Liver (tissue), 3 donors: Measurements from ENCODE around the gene GTF2IRD1.

ENCODE experiments used
- CTCF ChIP-seq: fragments of 150-350 bp; IDR thresholded peaks from 2 replicates; pipeline ENCODE4 v1.5.1; 2017; ENCODE audit warnings: improper control_type of control experiment, low read depth, low read length; ENCODE audit not compliant: missing input control
- EGR1 ChIP-seq, 2 donors: IDR thresholded peaks; 2 replicates each; pipeline ENCODE4 v1.6.1; 2016 to 2018; ENCODE audit warnings: antibody characterized with exemption in 2 of 2, low read depth in 2 of 2
- FOXA1 ChIP-seq: IDR thresholded peaks from 2 replicates; pipeline ENCODE4 v1.6.1; 2016; ENCODE audit warnings: antibody characterized with exemption
- GABPA ChIP-seq, 2 donors: IDR thresholded peaks in 1 of 2; conservative IDR thresholded peaks in 1 of 2; 2 replicates each; pipeline ENCODE4 v1.6.1; 2016; ENCODE audit warnings: antibody characterized with exemption in 2 of 2, mild to moderate bottlenecking in 1 of 2, moderate library complexity in 1 of 2
- HNF4A ChIP-seq, 2 donors: conservative IDR thresholded peaks; 2 replicates each; pipeline ENCODE4 v1.6.1; 2016; ENCODE audit warnings: antibody characterized with exemption in 2 of 2, mild to moderate bottlenecking in 2 of 2
- JUND ChIP-seq, 2 donors: IDR thresholded peaks; 2 replicates each; pipeline ENCODE4 v1.6.1; 2016; ENCODE audit warnings: antibody characterized with exemption in 2 of 2
- MAX ChIP-seq: IDR thresholded peaks from 2 replicates; pipeline ENCODE4 v1.6.1; 2016; ENCODE audit warnings: antibody characterized with exemption
- NR2F2 ChIP-seq: IDR thresholded peaks from 2 replicates; pipeline ENCODE4 v1.6.1; 2016; ENCODE audit warnings: antibody characterized with exemption
- RAD21 ChIP-seq, 2 donors: IDR thresholded peaks; 2 replicates each; pipeline ENCODE4 v1.6.1; 2016; ENCODE audit warnings: antibody characterized with exemption in 2 of 2, mild to moderate bottlenecking in 2 of 2
- REST ChIP-seq: IDR thresholded peaks from 2 replicates; pipeline ENCODE4 v1.6.1; 2016; ENCODE audit warnings: antibody characterized with exemption, mild to moderate bottlenecking
- RXRA ChIP-seq, 2 donors: IDR thresholded peaks; 2 replicates each; pipeline ENCODE4 v1.6.1; 2017 to 2018; ENCODE audit warnings: antibody characterized with exemption in 2 of 2, mild to moderate bottlenecking in 1 of 2
- TAF1 ChIP-seq: conservative IDR thresholded peaks from 2 replicates; pipeline ENCODE4 v1.6.1; 2016; ENCODE audit warnings: antibody characterized with exemption, mild to moderate bottlenecking
- YY1 ChIP-seq: IDR thresholded peaks from 2 replicates; pipeline ENCODE4 v1.6.1; 2016; ENCODE audit warnings: antibody characterized with exemption, mild to moderate bottlenecking
- ZBTB33 ChIP-seq: IDR thresholded peaks from 2 replicates; pipeline ENCODE4 v1.6.1; 2016; ENCODE audit warnings: antibody characterized with exemption
- donor health status: healthy.
- donor health status: healthy.

GRCh38 chr7:74573512-74573911 is 119.8 kb downstream of the GTF2IRD1 start:
- TF ChIP-seq GABPA (IDR thresholded peaks at IDR 0.05 in 1 of 2, conservative IDR thresholded peaks at IDR 0.05 in 1 of 2): no peak
- no peak for TF ChIP-seq CTCF
- TF ChIP-seq ZBTB33: no peak
- no peak for TF ChIP-seq NR2F2
- TF ChIP-seq MAX: no peak
- TF ChIP-seq JUND (IDR thresholded peaks at IDR 0.05): no peak
- no peak for TF ChIP-seq EGR1 (IDR thresholded peaks at IDR 0.05; ENCODE audit: low read depth in 2 of 2)
- TF ChIP-seq YY1: no peak
- no peak for TF ChIP-seq RXRA (IDR thresholded peaks at IDR 0.05)
- TF ChIP-seq TAF1: no peak
- TF ChIP-seq REST: no peak
- TF ChIP-seq HNF4A (conservative IDR thresholded peaks at IDR 0.05): no peak
- TF ChIP-seq FOXA1: no peak
- no peak for TF ChIP-seq RAD21 (IDR thresholded peaks at IDR 0.05)
